ENCODE results near the gene CKS1B.

The CKS1B gene

GRCh38 chr1:155002464-155003226 is 28.2 kb downstream of the CKS1B start, which contains the start of gene ZBTB7B:
Gene ZBTB7B, plus strand, starts transcription at chr1:155002802. Its CDS starts 11,859 bp downstream, at chr1:155014661.
- Histone ChIP-seq H3K4me2 (ENCODE audit: low read length) (peak within 1 kb of the TSS; percentile 97), H3K9ac (ENCODE audit: low read length) (peak within 1 kb of the TSS; percentile 96), H3K4me3 (ENCODE audit: low read length) (peak within 1 kb of the TSS; percentile 93), H3K27ac (ENCODE audit: low read length) (peak within 1 kb of the TSS; percentile 95), H3K36me3 (replicated peaks; ENCODE audit: low read depth, low read length) (peaks cover 7% of the 10 kb centered on the region), H3K4me1 (ENCODE audit: low read length) (peaks cover 51% of the 10 kb centered on the region), H2AFZ (ENCODE audit: low read depth, low read length) (no peak within 1 kb of the TSS), H3K9me3 (ENCODE audit: insufficient read depth, low read length) (no peaks in the 10 kb centered on the region), H4K20me1 (ENCODE audit: insufficient read depth, low read length) (peaks cover 9% of the 10 kb centered on the region), H3K27me3 (ENCODE audit: low read depth, low read length) (no peaks in the 10 kb centered on the region), H3K79me2 (ENCODE audit: low read length) (peaks cover 50% of the 10 kb centered on the region)
- TF ChIP-seq CTCF (IDR thresholded peaks at IDR 0.05; ENCODE audit: low read depth, low read length) (no peak), EZH2phosphoT487 (IDR thresholded peaks at IDR 0.05; ENCODE audit: low read depth) (no peak)

- Histone ChIP-seq H3K9ac (ENCODE audit: low read length) (peak overlapping the region; percentile 96), H3K79me2 (ENCODE audit: low read length) (peaks cover 56% of the 10 kb centered on the region), H3K4me2 (ENCODE audit: low read length) (peak overlapping the region; percentile 97), H3K27ac (ENCODE audit: low read length) (peak overlapping the region; percentile 92), H3K36me3 (replicated peaks; ENCODE audit: low read depth, low read length) (peaks cover 7% of the 10 kb centered on the region), H2AFZ (ENCODE audit: low read depth, low read length) (no peak overlapping the region), H4K20me1 (ENCODE audit: insufficient read depth, low read length) (peaks cover 14% of the 10 kb centered on the region), H3K4me3 (ENCODE audit: low read length) (peak overlapping the region; percentile 93), H3K4me1 (ENCODE audit: low read length) (peaks cover 51% of the 10 kb centered on the region), H3K27me3 (ENCODE audit: low read depth, low read length) (no peaks in the 10 kb centered on the region), H3K9me3 (ENCODE audit: insufficient read depth, low read length) (no peaks in the 10 kb centered on the region)
- TF ChIP-seq CTCF (IDR thresholded peaks at IDR 0.05; ENCODE audit: low read depth, low read length), result no peak; the same call in 1 of the 2 replicates
- no peak for TF ChIP-seq EZH2phosphoT487 (IDR thresholded peaks at IDR 0.05; ENCODE audit: low read depth)
Observed at GRCh38 chr1:155003227-155003765, 28.8 kb downstream of the CKS1B start.

- peak overlapping the region; percentile 92 for H3K27ac ChIP-seq (ENCODE audit: low read length)
Observed at GRCh38 chr1:155003766-155004351, 29.4 kb downstream of the CKS1B start.

More at GRCh38 chr1:155003766-155004351, 29.4 kb downstream of the CKS1B start:
- peaks cover 10% of the 10 kb centered on the region for H3K36me3 ChIP-seq (replicated peaks; ENCODE audit: low read depth, low read length)
- H3K4me2 ChIP-seq (ENCODE audit: low read length), result peak overlapping the region; percentile 97
- no peak overlapping the region for H2AFZ ChIP-seq (ENCODE audit: low read depth, low read length)
- H3K4me3 ChIP-seq (ENCODE audit: low read length), result peak overlapping the region; percentile 93
- no peaks in the 10 kb centered on the region for H3K9me3 ChIP-seq (ENCODE audit: insufficient read depth, low read length)
- no peaks in the 10 kb centered on the region for H3K27me3 ChIP-seq (ENCODE audit: low read depth, low read length)
- H3K9ac ChIP-seq (ENCODE audit: low read length), result peak overlapping the region; percentile 96
- TF ChIP-seq EZH2phosphoT487 (IDR thresholded peaks at IDR 0.05; ENCODE audit: low read depth) (no peak), CTCF (IDR thresholded peaks at IDR 0.05; ENCODE audit: low read depth, low read length) (peak; percentile 4; the same call in 1 of the 2 replicates)
- H3K4me1 ChIP-seq (ENCODE audit: low read length), result peaks cover 53% of the 10 kb centered on the region
- peaks cover 59% of the 10 kb centered on the region for H3K79me2 ChIP-seq (ENCODE audit: low read length)
- peaks cover 19% of the 10 kb centered on the region for H4K20me1 ChIP-seq (ENCODE audit: insufficient read depth, low read length)
